Astrocyte of the cerebellum (primary cell): ENCODE data around the gene FOXJ3.

Experiments
- DNase-seq: peaks from one replicate; pipeline ENCODE4 v3.0.0-alpha.2; 2011; ENCODE audit warnings: low read depth
- H3K4me3 ChIP-seq: 2 replicates; pipeline ENCODE4 v1.5.1; 2011; ENCODE audit warnings: mild to moderate bottlenecking, low read depth, low read length, moderate library complexity
- CTCF ChIP-seq: IDR thresholded peaks from 2 replicates; pipeline ENCODE4 v1.5.1; 2012; ENCODE audit warnings: low read length, low read depth, moderate library complexity, mild to moderate bottlenecking; ENCODE audit errors: missing control alignments
- in situ Hi-C: cut with HindIII; loops from 2 replicates; pipeline ENCODE4 v1.10.0; 2017; ENCODE audit warnings: low sequenced_read_pairs

Gene FOXJ3

GRCh38 chr1:42282867-42283583, 52.0 kb downstream of the FOXJ3 start:
- in situ Hi-C loops = no loop called here
- H3K4me3 ChIP-seq = no peak overlapping the region
- no peak for TF ChIP-seq CTCF
- peak; percentile 4 for DNase-seq

- no peak overlapping the region for H3K4me3 ChIP-seq
- no peak for DNase-seq
- no peak for TF ChIP-seq CTCF
- in situ Hi-C loops = no loop called here
Measured at GRCh38 chr1:42282024-42282579, 52.9 kb downstream of the FOXJ3 start.

GRCh38 chr1:42280821-42281220, 54.2 kb downstream of the FOXJ3 start:
- in situ Hi-C loops = no loop called here
- H3K4me3 ChIP-seq = no peak overlapping the region
- no peak for TF ChIP-seq CTCF
- DNase-seq = no peak

- no peak overlapping the region for H3K4me3 ChIP-seq
- TF ChIP-seq CTCF = no peak
- in situ Hi-C loops = no loop called here
- no peak for DNase-seq
Measured at GRCh38 chr1:42279055-42279454, 56.0 kb downstream of the FOXJ3 start.

GRCh38 chr1:42272920-42273319, 62.1 kb downstream of the FOXJ3 start:
- no peak for DNase-seq
- no peak overlapping the region for H3K4me3 ChIP-seq
- in situ Hi-C loops = no loop called here
- TF ChIP-seq CTCF = no peak

- TF ChIP-seq CTCF = no peak
- in situ Hi-C loops = loop anchor here (5.0 kb wide), 1 partner anchor 41 kb away; no protein-coding TSS in a partner anchor
- no peak overlapping the region for H3K4me3 ChIP-seq
- DNase-seq = no peak
Measured at GRCh38 chr1:42267904-42268303, 67.1 kb downstream of the FOXJ3 start.
